HG03039 (cell line): ENCODE data around the gene TSSK6.

Source experiments
- ATAC-seq: cut with Tn5 transposase; IDR thresholded peaks from one replicate; pipeline ENCODE4 v1.9.1; 2021; ENCODE audit warnings: mild to moderate bottlenecking, moderate library complexity; ENCODE audit not compliant: unreplicated experiment

Gene TSSK6

GRCh38 chr19:19544954-19545591 lies 29.7 kb upstream of the TSSK6 start:
- no peak for ATAC-seq

GRCh38 chr19:19544257-19544953 lies 29.1 kb upstream of the TSSK6 start:
- ATAC-seq = no peak

GRCh38 chr19:19543640-19544039 lies 28.3 kb upstream of the TSSK6 start:
- ATAC-seq = no peak

- ATAC-seq = no peak
These were observed 27.8 kb upstream of the TSSK6 start for GRCh38 chr19:19543101-19543500.

GRCh38 chr19:19542507-19542906 lies 27.2 kb upstream of the TSSK6 start:
- ATAC-seq = no peak

GRCh38 chr19:19541616-19542015 lies 26.3 kb upstream of the TSSK6 start:
- ATAC-seq = no peak

GRCh38 chr19:19540715-19541515 lies 25.6 kb upstream of the TSSK6 start:
- peak; percentile 45 for ATAC-seq

GRCh38 chr19:19540064-19540714 lies 24.8 kb upstream of the TSSK6 start:
- no peak for ATAC-seq

- no peak for ATAC-seq
These were observed 24.3 kb upstream of the TSSK6 start for GRCh38 chr19:19539698-19540063.

GRCh38 chr19:19538785-19539166 lies 23.4 kb upstream of the TSSK6 start:
- no peak for ATAC-seq

- ATAC-seq = no peak
These were observed 22.9 kb upstream of the TSSK6 start, which contains the start of gene CILP2 for GRCh38 chr19:19538061-19538784. Gene CILP2, plus strand, starts transcription at chr19:19538265. Its CDS starts 85 bp downstream, at chr19:19538350.

- ATAC-seq = no peak
These were observed 22.0 kb upstream of the TSSK6 start for GRCh38 chr19:19537075-19538048.

- no peak for ATAC-seq
These were observed 20.2 kb upstream of the TSSK6 start for GRCh38 chr19:19535311-19536191.

- ATAC-seq = no peak
These were observed 19.4 kb upstream of the TSSK6 start for GRCh38 chr19:19534556-19535265.

- ATAC-seq = no peak
These were observed 18.5 kb upstream of the TSSK6 start for GRCh38 chr19:19533841-19534240.

- no peak for ATAC-seq
These were observed 17.7 kb upstream of the TSSK6 start for GRCh38 chr19:19532806-19533701.
